MCF 10A (cell line): Measurements from ENCODE around the gene SLC7A8. TPM values are rescaled to one million over a fixed set of nuclear protein-coding genes. Genes with fewer than 3 reads are reported as not detected.

Source experiments
- BruUV-seq: library from RNA; stranded (reverse); fragments of 400-500 nt; replicated peaks from 2 replicates; lab custom pipeline; 2021; lab: Mats Ljungman, UMichigan
- CTCF ChIA-PET: fragments of 300-600 bp; sonication (Branson Sonifier 250); formaldehyde crosslinking; extraction: SDS; loops from one replicate; lab custom pipeline; 2021; ENCODE audit warnings: antibody characterized with exemption, inconsistent platforms; lab: Yijun Ruan, JAX
- POLR2A ChIA-PET: fragments of 300-600, 350-650 bp; sonication (Branson Sonifier 250); formaldehyde crosslinking; extraction: SDS; loops from one replicate; lab custom pipeline; 2020; ENCODE audit warnings: antibody characterized with exemption, inconsistent platforms; lab: Yijun Ruan, JAX
- DNase-seq: peaks from one replicate; pipeline ENCODE4 v3.0.0-alpha.2; 2018; ENCODE audit not compliant: unreplicated experiment
- H3K27ac Mint-ChIP-seq: one replicate; pipeline ENCODE4 v1.8.0; 2022; ENCODE audit warnings: mild to moderate bottlenecking, low read depth, mixed read lengths; ENCODE audit not compliant: unreplicated experiment
- H3K27me3 Mint-ChIP-seq: one replicate; pipeline ENCODE4 v1.8.0; 2022; ENCODE audit warnings: mixed read lengths; ENCODE audit not compliant: insufficient read depth, unreplicated experiment
- H3K36me3 Mint-ChIP-seq: one replicate; pipeline ENCODE4 v1.8.0; 2022; ENCODE audit warnings: mild to moderate bottlenecking, moderate library complexity, mixed read lengths; ENCODE audit not compliant: insufficient read depth, unreplicated experiment
- H3K4me1 Mint-ChIP-seq: one replicate; pipeline ENCODE4 v1.8.0; 2022; ENCODE audit warnings: mixed read lengths; ENCODE audit not compliant: insufficient read depth, unreplicated experiment
- H3K4me3 Mint-ChIP-seq: one replicate; pipeline ENCODE4 v1.8.0; 2022; ENCODE audit warnings: mild to moderate bottlenecking, moderate library complexity, mixed read lengths; ENCODE audit not compliant: unreplicated experiment
- H3K9me3 Mint-ChIP-seq: one replicate; pipeline ENCODE4 v1.8.0; 2022; ENCODE audit warnings: mixed read lengths; ENCODE audit not compliant: unreplicated experiment
- CTCF ChIP-seq: fragments of 200-600 bp; IDR thresholded peaks from one replicate; pipeline ENCODE4 v1.8.0; 2022; ENCODE audit warnings: antibody characterized with exemption, mild to moderate bottlenecking; ENCODE audit not compliant: unreplicated experiment
- intact Hi-C: fragments of 100-400 bp; cut with micrococcal nuclease; formaldehyde crosslinking; loops from 2 replicates; pipeline ENCODE4 v1.14.1; 2022
- total RNA-seq: library from RNA; stranded (reverse); gene quantifications from 2 replicates; pipeline ENCODE4 v1.2.3, GENCODE V29; 2022

Gene SLC7A8
- total RNA-seq, 1 experiment from 2014 or later, result 2.4 TPM

- peaks cover 26% of the 10 kb centered on the region for H3K4me1 Mint-ChIP-seq
- DNase-seq, result peak; percentile 74
- H3K36me3 Mint-ChIP-seq, result no peaks in the 10 kb centered on the region
- H3K9me3 Mint-ChIP-seq, result no peaks in the 10 kb centered on the region
- H3K4me3 Mint-ChIP-seq, result no peak overlapping the region
- BruUV-seq, result no TSS peak
- no peak overlapping the region for H3K27ac Mint-ChIP-seq
- intact Hi-C loops, result no loop called here
- ChIA-PET CTCF (interaction anchor here (0.6 to 20.7 kb wide), 6 partner anchors 10 to 164 kb away, joined by 3 to 766 read pairs (median 4); partner anchors contain the start of gene SLC7A8), POLR2A (interaction anchor here (0.6 to 2.2 kb wide), 6 partner anchors 11 to 171 kb away, joined by 3 to 11 read pairs (median 4); partner anchors contain the start of gene SLC7A8)
- no peaks in the 10 kb centered on the region for H3K27me3 Mint-ChIP-seq
- no peak for TF ChIP-seq CTCF
Measured at GRCh38 chr14:23130871-23131270, 52.6 kb downstream of the SLC7A8 start.

GRCh38 chr14:23129759-23130316 lies 53.6 kb downstream of the SLC7A8 start:
- TF ChIP-seq CTCF, result no peak
- Mint-ChIP-seq H3K4me3 (no peak overlapping the region), H3K9me3 (no peaks in the 10 kb centered on the region), H3K36me3 (no peaks in the 10 kb centered on the region), H3K4me1 (peaks cover 26% of the 10 kb centered on the region), H3K27ac (no peak overlapping the region), H3K27me3 (no peaks in the 10 kb centered on the region)
- ChIA-PET CTCF (interaction anchor here (0.6 to 20.7 kb wide), 8 partner anchors 9 to 196 kb away, joined by 3 to 766 read pairs (median 4); partner anchors contain the start of gene SLC7A8), POLR2A (interaction anchor here (0.6 to 2.2 kb wide), 12 partner anchors 9 to 172 kb away, joined by 3 to 11 read pairs (median 4); partner anchors contain the start of genes ACIN1, C14orf119 and SLC7A8)
- intact Hi-C loops, result no loop called here
- DNase-seq, result no peak
- BruUV-seq, result no TSS peak

GRCh38 chr14:23128969-23129758 lies 54.3 kb downstream of the SLC7A8 start:
- DNase-seq, result no peak
- ChIA-PET CTCF (interaction anchor here (0.6 to 20.7 kb wide), 8 partner anchors 8 to 197 kb away, joined by 3 to 766 read pairs (median 4); partner anchors contain the start of gene SLC7A8), POLR2A (interaction anchor here (0.6 to 2.2 kb wide), 11 partner anchors 9 to 116 kb away, joined by 3 to 11 read pairs (median 3); partner anchors contain the start of genes ACIN1, C14orf119 and SLC7A8)
- no peak for TF ChIP-seq CTCF
- Mint-ChIP-seq H3K27ac (no peak overlapping the region), H3K4me1 (peaks cover 28% of the 10 kb centered on the region), H3K4me3 (no peak overlapping the region), H3K9me3 (no peaks in the 10 kb centered on the region), H3K27me3 (no peaks in the 10 kb centered on the region), H3K36me3 (no peaks in the 10 kb centered on the region)
- BruUV-seq, result no TSS peak
- intact Hi-C loops, result no loop called here

GRCh38 chr14:23127861-23128260 lies 55.6 kb downstream of the SLC7A8 start:
- Mint-ChIP-seq H3K27ac (no peak overlapping the region), H3K4me1 (peaks cover 41% of the 10 kb centered on the region), H3K27me3 (no peaks in the 10 kb centered on the region), H3K4me3 (no peak overlapping the region), H3K36me3 (no peaks in the 10 kb centered on the region), H3K9me3 (no peaks in the 10 kb centered on the region)
- POLR2A ChIA-PET, result no interaction called here
- no peak for TF ChIP-seq CTCF
- DNase-seq, result no peak
- no TSS peak for BruUV-seq
- CTCF ChIA-PET, result interaction anchor here (20.7 kb wide), 1 partner anchor 58 kb away, joined by 766 read pairs; the partner anchor contains the start of gene SLC7A8
- intact Hi-C loops, result no loop called here
